ENCODE measurements around the gene AKAP13.

- no peak for TF ChIP-seq CTCF (IDR thresholded peaks at IDR 0.05)
- no peak for TF ChIP-seq EZH2 (IDR thresholded peaks at IDR 0.05)
- TF ChIP-seq EZH2phosphoT487 (IDR thresholded peaks at IDR 0.05), result no peak
These were observed 27.2 kb downstream of the AKAP13 start for GRCh38 chr15:85407421-85408269.

Measured in neural progenitor cell (in vitro differentiated cells).